ENCODE results near the gene EIF4EBP3.

EIF4EBP3 gene

GRCh38 chr5:140547508-140548299 is at the start of gene EIF4EBP3:
Gene EIF4EBP3, plus strand, starts transcription at chr5:140547662. Its CDS starts 76 bp downstream, at chr5:140547738.
- no peaks in the 10 kb centered on the region for H3K9me3 ChIP-seq (ENCODE audit: control insufficient read depth, low read length)
- peak within 1 kb of the TSS; percentile 89 for H3K9ac ChIP-seq (ENCODE audit: low read length)
- peaks cover 20% of the 10 kb centered on the region for H3K36me3 ChIP-seq (ENCODE audit: control insufficient read depth, insufficient read depth, low read length)
- H3K4me1 ChIP-seq (ENCODE audit: control insufficient read depth, insufficient read depth, low read length): peaks cover 38% of the 10 kb centered on the region
- H3K27me3 ChIP-seq (ENCODE audit: control insufficient read depth, insufficient read depth, low read length): no peaks in the 10 kb centered on the region
- peak within 1 kb of the TSS; percentile 31 for H3K4me3 ChIP-seq (ENCODE audit: low read length)

DNA sequence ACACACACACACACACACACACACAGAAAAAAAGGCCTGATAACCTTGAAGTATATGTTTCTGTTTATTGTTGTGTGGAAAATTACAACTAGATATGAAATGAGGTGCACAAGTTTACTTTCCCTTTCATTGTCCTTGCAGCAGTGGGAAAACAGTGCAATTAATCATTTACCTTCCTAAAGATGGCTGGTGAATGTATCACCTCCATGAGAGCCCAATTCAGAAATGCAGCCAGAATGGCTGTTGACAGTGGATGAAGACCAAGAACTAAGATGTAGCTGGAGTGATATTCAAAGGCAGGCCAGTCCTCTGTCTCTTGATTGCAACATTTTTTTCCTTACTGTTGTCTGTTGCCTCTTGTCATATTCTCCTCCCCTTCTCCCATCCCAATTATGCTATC is 49.6 kb upstream of the EIF4EBP3 start:
- H3K36me3 ChIP-seq (ENCODE audit: control insufficient read depth, insufficient read depth, low read length): no peaks in the 10 kb centered on the region

GRCh38 chr5:140498591-140498990 is 48.9 kb upstream of the EIF4EBP3 start:
- no peaks in the 10 kb centered on the region for H3K4me1 ChIP-seq (ENCODE audit: control insufficient read depth, insufficient read depth, low read length)
- H3K36me3 ChIP-seq (ENCODE audit: control insufficient read depth, insufficient read depth, low read length): no peaks in the 10 kb centered on the region
- no peak overlapping the region for H3K4me3 ChIP-seq (ENCODE audit: low read length)
- H3K27me3 ChIP-seq (ENCODE audit: control insufficient read depth, insufficient read depth, low read length): no peaks in the 10 kb centered on the region
- no peak overlapping the region for H3K9ac ChIP-seq (ENCODE audit: low read length)
- H3K9me3 ChIP-seq (ENCODE audit: control insufficient read depth, low read length): no peaks in the 10 kb centered on the region

More for the DNA sequence above, 49.6 kb upstream of the EIF4EBP3 start:
- Histone ChIP-seq H3K9ac (ENCODE audit: low read length) (no peak overlapping the region), H3K9me3 (ENCODE audit: control insufficient read depth, low read length) (no peaks in the 10 kb centered on the region), H3K4me1 (ENCODE audit: control insufficient read depth, insufficient read depth, low read length) (no peaks in the 10 kb centered on the region), H3K27me3 (ENCODE audit: control insufficient read depth, insufficient read depth, low read length) (no peaks in the 10 kb centered on the region), H3K4me3 (ENCODE audit: low read length) (no peak overlapping the region)

DNA sequence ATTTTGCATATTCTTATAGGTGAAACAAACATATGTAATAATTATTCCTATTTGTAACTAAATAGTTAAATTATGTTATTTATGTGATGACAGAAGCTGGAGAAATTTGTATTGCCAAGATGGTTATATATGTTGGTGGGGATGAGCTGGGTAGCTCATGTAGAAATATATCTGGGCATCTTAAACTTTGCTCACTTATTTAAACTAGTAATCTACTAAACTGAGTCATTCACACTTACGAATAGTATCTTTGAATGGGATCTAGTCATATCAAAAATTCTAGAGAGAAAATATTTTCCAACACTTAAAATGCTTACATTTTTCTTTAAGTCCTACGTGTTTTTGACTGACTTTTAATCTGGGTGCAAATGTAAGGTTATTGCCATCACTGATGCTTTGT is 44.6 kb upstream of the EIF4EBP3 start:
- Histone ChIP-seq H3K27me3 (ENCODE audit: control insufficient read depth, insufficient read depth, low read length) (no peaks in the 10 kb centered on the region), H3K4me1 (ENCODE audit: control insufficient read depth, insufficient read depth, low read length) (no peaks in the 10 kb centered on the region), H3K9me3 (ENCODE audit: control insufficient read depth, low read length) (no peaks in the 10 kb centered on the region), H3K36me3 (ENCODE audit: control insufficient read depth, insufficient read depth, low read length) (peaks cover 3% of the 10 kb centered on the region), H3K9ac (ENCODE audit: low read length) (no peak overlapping the region), H3K4me3 (ENCODE audit: low read length) (no peak overlapping the region)

DNA sequence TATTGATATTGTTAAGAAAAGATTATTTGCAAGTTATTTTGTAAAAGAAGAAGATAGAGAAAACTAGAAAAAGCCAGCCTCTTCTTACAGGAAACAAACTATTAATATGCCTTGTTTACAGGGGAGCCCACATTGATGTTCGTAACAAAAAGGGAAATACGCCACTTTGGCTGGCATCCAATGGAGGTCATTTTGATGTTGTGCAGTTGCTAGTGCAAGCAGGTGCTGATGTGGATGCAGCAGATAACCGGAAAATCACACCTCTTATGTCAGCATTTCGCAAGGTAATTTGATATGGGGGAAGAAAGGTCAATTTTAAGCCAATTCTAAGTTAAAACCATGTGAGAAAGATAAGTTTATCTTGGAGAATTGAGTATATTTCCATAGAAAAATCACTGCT is 37.6 kb upstream of the EIF4EBP3 start:
- Histone ChIP-seq H3K4me1 (ENCODE audit: control insufficient read depth, insufficient read depth, low read length) (no peaks in the 10 kb centered on the region), H3K9me3 (ENCODE audit: control insufficient read depth, low read length) (no peaks in the 10 kb centered on the region), H3K27me3 (ENCODE audit: control insufficient read depth, insufficient read depth, low read length) (no peaks in the 10 kb centered on the region), H3K4me3 (ENCODE audit: low read length) (no peak overlapping the region), H3K9ac (ENCODE audit: low read length) (no peak overlapping the region), H3K36me3 (ENCODE audit: control insufficient read depth, insufficient read depth, low read length) (peaks cover 11% of the 10 kb centered on the region)

DNA sequence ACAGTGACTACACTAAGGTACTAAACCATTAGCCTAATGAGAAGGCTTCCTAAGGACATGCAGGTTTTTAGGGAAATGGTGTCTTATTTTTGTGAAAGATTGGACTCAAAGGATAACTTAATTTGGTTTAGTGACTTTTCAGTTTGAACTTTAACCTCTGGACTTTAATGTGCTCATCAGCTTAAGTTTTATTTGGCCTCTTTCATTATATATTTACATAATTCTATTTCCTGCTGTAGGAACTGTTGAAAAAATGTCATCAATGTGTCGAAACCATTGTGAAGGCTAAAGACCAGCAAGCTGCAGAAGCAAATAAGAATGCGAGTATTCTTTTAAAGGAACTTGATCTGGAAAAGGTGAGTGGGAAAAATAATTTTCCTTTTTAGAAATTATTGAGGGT is 34.3 kb upstream of the EIF4EBP3 start:
- Histone ChIP-seq H3K4me3 (ENCODE audit: low read length) (no peak overlapping the region), H3K9ac (ENCODE audit: low read length) (no peak overlapping the region), H3K36me3 (ENCODE audit: control insufficient read depth, insufficient read depth, low read length) (peaks cover 8% of the 10 kb centered on the region), H3K9me3 (ENCODE audit: control insufficient read depth, low read length) (no peaks in the 10 kb centered on the region), H3K27me3 (ENCODE audit: control insufficient read depth, insufficient read depth, low read length) (no peaks in the 10 kb centered on the region), H3K4me1 (ENCODE audit: control insufficient read depth, insufficient read depth, low read length) (no peaks in the 10 kb centered on the region)

DNA sequence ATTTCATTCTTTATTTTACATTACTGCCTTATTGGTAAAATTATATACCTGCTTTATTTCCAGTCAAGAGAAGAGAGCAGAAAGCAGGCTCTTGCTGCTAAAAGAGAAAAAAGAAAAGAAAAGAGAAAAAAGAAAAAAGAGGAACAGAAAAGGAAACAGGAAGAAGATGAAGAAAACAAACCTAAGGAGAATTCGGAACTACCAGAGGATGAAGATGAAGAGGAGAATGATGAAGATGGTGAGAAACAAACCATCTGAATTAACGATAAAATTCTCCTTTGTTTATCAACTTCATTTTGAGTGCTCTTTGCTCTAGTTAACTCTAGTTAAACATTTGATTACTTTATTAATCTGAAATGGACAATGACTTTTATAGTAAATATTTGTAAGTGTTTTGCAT is 23.5 kb upstream of the EIF4EBP3 start:
- Histone ChIP-seq H3K9me3 (ENCODE audit: control insufficient read depth, low read length) (no peaks in the 10 kb centered on the region), H3K4me3 (ENCODE audit: low read length) (no peak overlapping the region), H3K36me3 (ENCODE audit: control insufficient read depth, insufficient read depth, low read length) (peaks cover 3% of the 10 kb centered on the region), H3K4me1 (ENCODE audit: control insufficient read depth, insufficient read depth, low read length) (no peaks in the 10 kb centered on the region), H3K27me3 (ENCODE audit: control insufficient read depth, insufficient read depth, low read length) (no peaks in the 10 kb centered on the region), H3K9ac (ENCODE audit: low read length) (no peak overlapping the region)

DNA sequence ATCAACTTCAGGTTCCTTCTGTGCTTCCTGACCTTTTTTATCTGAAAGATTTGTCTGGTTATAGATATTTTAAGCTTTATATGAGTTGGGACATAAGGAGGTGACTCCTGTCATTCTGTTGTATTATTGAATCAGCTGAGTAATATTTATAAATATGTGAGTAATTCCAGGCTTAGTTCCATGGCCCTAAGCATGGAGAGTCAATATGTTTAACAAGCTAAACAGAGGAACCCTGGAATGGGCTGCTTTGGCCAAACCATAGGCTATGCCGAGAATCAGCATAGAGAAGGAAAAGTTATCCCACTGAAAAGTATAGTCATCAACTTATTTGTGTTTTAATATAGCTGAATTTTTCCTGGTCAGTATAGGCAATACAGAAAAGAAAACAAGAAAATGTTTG is 7.2 kb upstream of the EIF4EBP3 start:
- Histone ChIP-seq H3K9ac (ENCODE audit: low read length) (no peak overlapping the region), H3K4me1 (ENCODE audit: control insufficient read depth, insufficient read depth, low read length) (no peaks in the 10 kb centered on the region), H3K4me3 (ENCODE audit: low read length) (no peak overlapping the region), H3K9me3 (ENCODE audit: control insufficient read depth, low read length) (no peaks in the 10 kb centered on the region), H3K27me3 (ENCODE audit: control insufficient read depth, insufficient read depth, low read length) (no peaks in the 10 kb centered on the region), H3K36me3 (ENCODE audit: control insufficient read depth, insufficient read depth, low read length) (peaks cover 13% of the 10 kb centered on the region)

GRCh38 chr5:140542972-140543371 is 4.5 kb upstream of the EIF4EBP3 start:
- Histone ChIP-seq H3K4me1 (ENCODE audit: control insufficient read depth, insufficient read depth, low read length) (peaks cover 18% of the 10 kb centered on the region), H3K36me3 (ENCODE audit: control insufficient read depth, insufficient read depth, low read length) (peaks cover 6% of the 10 kb centered on the region), H3K9ac (ENCODE audit: low read length) (no peak overlapping the region), H3K4me3 (ENCODE audit: low read length) (no peak overlapping the region), H3K27me3 (ENCODE audit: control insufficient read depth, insufficient read depth, low read length) (no peaks in the 10 kb centered on the region), H3K9me3 (ENCODE audit: control insufficient read depth, low read length) (no peaks in the 10 kb centered on the region)

DNA sequence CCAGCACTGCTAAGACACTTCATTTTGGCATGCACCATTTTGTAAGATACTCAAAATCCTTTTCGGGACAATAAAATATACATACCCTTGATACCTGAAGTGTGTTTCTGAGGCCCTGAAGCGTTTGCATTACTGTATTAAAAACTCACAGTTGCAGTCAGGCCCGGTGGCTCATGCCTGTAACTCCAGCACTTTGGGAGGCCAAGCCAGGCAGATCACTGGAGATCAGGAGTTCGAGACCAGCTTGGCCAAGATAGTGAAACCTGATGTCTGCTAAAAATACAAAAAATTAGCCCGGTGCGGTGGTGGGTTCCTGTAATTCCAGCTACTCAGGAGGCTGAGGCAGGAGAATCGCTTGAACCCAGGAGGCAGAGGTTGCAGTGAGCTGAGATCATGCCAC is 2.5 kb upstream of the EIF4EBP3 start:
- Histone ChIP-seq H3K4me1 (ENCODE audit: control insufficient read depth, insufficient read depth, low read length) (peaks cover 38% of the 10 kb centered on the region), H3K9me3 (ENCODE audit: control insufficient read depth, low read length) (no peaks in the 10 kb centered on the region), H3K27me3 (ENCODE audit: control insufficient read depth, insufficient read depth, low read length) (no peaks in the 10 kb centered on the region), H3K9ac (ENCODE audit: low read length) (no peak overlapping the region), H3K36me3 (ENCODE audit: control insufficient read depth, insufficient read depth, low read length) (peaks cover 4% of the 10 kb centered on the region), H3K4me3 (ENCODE audit: low read length) (no peak overlapping the region)

DNA sequence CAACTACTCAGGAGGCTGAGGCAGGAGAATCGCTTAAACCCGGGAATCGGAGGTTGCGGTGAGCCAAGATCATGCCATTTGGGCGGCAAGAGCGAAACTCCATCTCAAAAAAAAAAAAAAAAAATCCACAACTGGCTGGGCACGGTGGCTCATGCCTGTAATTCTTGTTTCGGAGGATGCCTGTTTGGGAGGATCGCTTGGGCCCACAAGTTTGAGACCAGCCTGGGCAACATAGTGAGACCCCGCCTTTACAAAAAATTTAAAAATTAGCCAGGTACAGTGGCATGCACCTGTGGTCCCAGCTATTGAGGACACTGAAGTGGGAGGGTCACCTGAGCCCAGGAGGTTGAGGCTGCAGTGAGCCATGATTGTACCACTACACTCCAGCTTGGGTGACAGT is 1.9 kb upstream of the EIF4EBP3 start:
- H3K9ac ChIP-seq (ENCODE audit: low read length): no peak overlapping the region
- H3K9me3 ChIP-seq (ENCODE audit: control insufficient read depth, low read length): no peaks in the 10 kb centered on the region
- H3K4me1 ChIP-seq (ENCODE audit: control insufficient read depth, insufficient read depth, low read length): peaks cover 38% of the 10 kb centered on the region
- no peak overlapping the region for H3K4me3 ChIP-seq (ENCODE audit: low read length)
- no peaks in the 10 kb centered on the region for H3K27me3 ChIP-seq (ENCODE audit: control insufficient read depth, insufficient read depth, low read length)
- peaks cover 8% of the 10 kb centered on the region for H3K36me3 ChIP-seq (ENCODE audit: control insufficient read depth, insufficient read depth, low read length)

DNA sequence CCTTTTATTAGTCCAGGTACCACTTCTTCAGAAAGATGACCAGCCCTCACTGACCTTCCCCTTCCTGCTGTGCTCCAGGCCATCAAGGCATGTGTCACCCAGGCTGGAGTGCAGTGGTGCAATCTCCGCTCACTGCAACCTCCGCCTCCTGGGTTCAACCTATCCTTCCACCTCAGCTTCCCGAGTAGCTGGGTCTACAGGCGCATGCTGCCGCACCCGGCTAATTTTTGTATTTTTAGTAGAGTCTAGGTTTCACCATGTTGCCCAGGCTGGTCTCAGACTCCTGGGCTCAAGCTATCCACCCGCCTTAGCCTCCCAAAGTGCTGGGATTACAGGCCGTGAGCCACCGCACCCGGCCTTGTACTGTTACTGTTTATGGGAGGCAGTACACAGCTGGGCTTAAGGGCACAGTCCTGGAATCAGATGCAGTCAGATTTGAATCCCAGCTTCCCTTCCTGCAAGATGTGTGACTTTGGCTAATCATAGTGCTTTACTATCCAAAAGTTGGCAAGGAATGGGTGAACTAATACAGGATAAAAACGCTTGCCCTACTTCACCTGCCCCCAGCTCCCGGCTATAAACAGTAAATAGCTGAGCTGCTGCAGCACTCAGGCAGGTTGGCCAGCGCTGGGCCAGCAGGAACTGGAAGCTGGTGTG is 483 bp upstream of the EIF4EBP3 start:
- Histone ChIP-seq H3K4me1 (ENCODE audit: control insufficient read depth, insufficient read depth, low read length) (peaks cover 38% of the 10 kb centered on the region), H3K4me3 (ENCODE audit: low read length) (no peak overlapping the region), H3K9me3 (ENCODE audit: control insufficient read depth, low read length) (no peaks in the 10 kb centered on the region), H3K27me3 (ENCODE audit: control insufficient read depth, insufficient read depth, low read length) (no peaks in the 10 kb centered on the region), H3K36me3 (ENCODE audit: control insufficient read depth, insufficient read depth, low read length) (peaks cover 20% of the 10 kb centered on the region), H3K9ac (ENCODE audit: low read length) (peak overlapping the region; percentile 89)
